Measurements from ENCODE around the gene DTX2. TPM values are rescaled to one million over a fixed set of nuclear protein-coding genes. Genes with fewer than 3 reads are reported as not detected.
"Not testable (repeated sequence)": the region's sequence is repeated elsewhere in the genome, so short reads cannot be mapped to it uniquely, and the experiment has no call there.

Gene DTX2
- 41.2 and 45.8 TPM in 2 replicates for total RNA-seq

DNA sequence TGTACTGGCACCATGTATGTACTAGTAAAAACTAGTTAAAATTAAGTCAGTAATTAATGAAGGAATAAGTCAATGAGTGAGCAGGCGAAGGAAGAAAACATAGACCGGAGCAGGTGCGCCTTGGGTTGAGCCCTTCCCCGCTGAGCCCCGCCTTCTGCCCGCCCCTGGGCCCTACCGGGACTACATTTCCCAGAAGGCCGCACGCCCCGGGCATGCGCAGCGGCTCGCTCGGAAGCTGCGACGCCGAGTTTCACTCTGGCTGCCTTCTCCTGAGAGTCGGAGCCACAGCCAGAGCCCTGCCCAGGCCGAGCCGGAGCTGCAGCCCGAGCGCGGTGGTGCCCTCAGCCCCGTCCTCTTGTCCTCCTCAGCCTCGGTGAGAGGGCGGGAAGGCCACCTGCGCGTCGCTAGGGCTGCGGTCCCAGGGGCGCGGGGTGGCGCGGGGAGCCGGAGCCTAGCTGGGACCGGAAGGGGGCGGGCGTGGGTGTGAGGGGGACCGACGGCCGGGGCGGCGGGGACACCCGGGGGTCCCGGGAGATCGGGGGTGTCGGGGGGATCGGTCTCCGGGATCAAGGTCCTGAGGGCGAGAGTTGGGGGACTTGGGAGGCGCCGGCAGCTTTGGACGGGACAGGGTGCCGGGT is at the start of gene DTX2:
Gene DTX2 (plus strand): TSS at position 246 of the 638 bp plus-strand sequence. CDS start 18,801 bp downstream, outside the sequence.
- H3K36me3 Mint-ChIP-seq (ENCODE audit: low read depth); H3K4me1 Mint-ChIP-seq; H3K9me3 Mint-ChIP-seq; intact Hi-C loops (cut with micrococcal nuclease); H3K27me3 Mint-ChIP-seq; H3K27ac Mint-ChIP-seq; POLR2A ChIA-PET; CTCF ChIA-PET: not testable (repeated sequence)
- H3K4me3 Mint-ChIP-seq: peak within 1 kb of the TSS; percentile 72
- DNase-seq (peak; percentile 62), ATAC-seq (ENCODE audit: low read depth) (peak; percentile 96)

DNA sequence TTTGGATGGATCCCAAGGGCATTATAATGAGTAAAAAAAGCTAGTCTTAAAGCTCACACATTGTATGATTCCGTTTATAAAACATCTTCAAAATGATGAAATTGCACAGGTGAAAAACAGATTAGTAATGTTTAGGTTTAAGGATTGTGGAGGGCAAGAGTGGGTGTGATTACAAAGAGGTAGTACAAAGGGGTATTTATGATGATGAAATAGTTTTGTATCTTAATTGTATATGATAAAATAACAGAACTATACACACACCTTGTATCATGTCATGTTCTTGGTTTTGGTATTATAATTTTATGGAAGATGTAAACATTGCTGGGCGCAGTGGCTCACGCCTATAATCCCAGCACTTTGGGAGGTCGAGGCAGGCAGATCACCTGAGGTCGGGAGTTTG is 49.3 kb upstream of the DTX2 start:
- Mint-ChIP-seq H3K36me3 (ENCODE audit: low read depth) (no peaks in the 10 kb centered on the region), H3K27ac (no peak overlapping the region), H3K9me3 (no peaks in the 10 kb centered on the region), H3K27me3 (no peaks in the 10 kb centered on the region), H3K4me1 (no peaks in the 10 kb centered on the region), H3K4me3 (no peak overlapping the region)
- ATAC-seq (ENCODE audit: low read depth) (no peak), DNase-seq (no peak)
- TF ChIP-seq CTCF (IDR thresholded peaks at IDR 0.05): no peak
- POLR2A ChIA-PET: no interaction called here
- CTCF ChIA-PET: no interaction called here
- intact Hi-C loops (cut with micrococcal nuclease): no loop called here

DNA sequence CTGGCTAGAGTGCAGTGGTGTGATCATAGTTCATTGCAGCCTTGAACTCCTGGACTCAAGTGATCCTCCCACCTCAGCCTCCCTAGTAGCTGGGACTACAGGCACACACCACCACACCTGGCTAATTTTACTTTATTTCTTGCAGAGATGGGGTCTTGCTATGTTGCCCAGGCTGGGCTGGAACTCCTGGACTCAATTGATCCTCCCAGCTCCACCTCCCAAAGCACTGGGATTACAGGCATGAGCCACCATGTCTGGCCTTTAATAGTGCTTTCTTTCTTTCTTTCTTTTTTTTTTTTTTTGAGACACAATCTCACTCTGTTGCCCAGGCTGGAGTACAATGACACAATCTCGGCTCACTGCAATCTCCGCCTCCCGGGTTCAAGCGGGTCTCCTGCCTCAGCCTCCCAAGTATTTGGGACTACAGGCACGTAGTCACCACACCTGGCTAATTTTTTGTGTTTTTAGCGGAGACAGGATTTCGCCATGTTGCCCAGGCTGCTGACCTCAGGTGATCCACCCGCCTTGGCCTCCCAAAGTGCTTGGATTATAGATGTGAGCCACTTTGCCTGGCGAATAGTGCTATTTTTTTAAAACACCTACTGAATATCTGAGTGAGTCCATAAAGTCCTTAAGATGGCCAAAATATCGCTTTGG is 43.7 kb upstream of the DTX2 start:
- CTCF ChIA-PET; H3K27ac Mint-ChIP-seq; H3K4me1 Mint-ChIP-seq; H3K36me3 Mint-ChIP-seq (ENCODE audit: low read depth); H3K4me3 Mint-ChIP-seq; H3K27me3 Mint-ChIP-seq; H3K9me3 Mint-ChIP-seq; ATAC-seq (ENCODE audit: low read depth); POLR2A ChIA-PET; intact Hi-C loops (cut with micrococcal nuclease); DNase-seq: not testable (repeated sequence)

- ATAC-seq (ENCODE audit: low read depth); H3K4me1 Mint-ChIP-seq; H3K9me3 Mint-ChIP-seq; intact Hi-C loops (cut with micrococcal nuclease); POLR2A ChIA-PET; H3K4me3 Mint-ChIP-seq; H3K27ac Mint-ChIP-seq; DNase-seq; CTCF ChIA-PET; H3K36me3 Mint-ChIP-seq (ENCODE audit: low read depth); H3K27me3 Mint-ChIP-seq: not testable (repeated sequence)
These were observed 40.4 kb upstream of the DTX2 start for GRCh38 chr7:76421097-76421496.

GRCh38 chr7:76423666-76424412 is 37.7 kb upstream of the DTX2 start:
- ChIA-PET CTCF (no interaction called here), POLR2A (interaction anchor here (0.6 kb wide), 1 partner anchor 8 kb away, joined by 3 read pairs; no protein-coding TSS in a partner anchor)
- H3K9me3 Mint-ChIP-seq: no peaks in the 10 kb centered on the region
- peaks cover 3% of the 10 kb centered on the region for H3K27me3 Mint-ChIP-seq
- TF ChIP-seq CTCF (IDR thresholded peaks at IDR 0.05): no peak
- H3K4me3 Mint-ChIP-seq: no peak overlapping the region
- DNase-seq: no peak
- no peaks in the 10 kb centered on the region for H3K36me3 Mint-ChIP-seq (ENCODE audit: low read depth)
- no peak overlapping the region for H3K27ac Mint-ChIP-seq
- H3K4me1 Mint-ChIP-seq: peaks cover 3% of the 10 kb centered on the region
- no peak for ATAC-seq (ENCODE audit: low read depth)
- intact Hi-C loops (cut with micrococcal nuclease): no loop called here

DNA sequence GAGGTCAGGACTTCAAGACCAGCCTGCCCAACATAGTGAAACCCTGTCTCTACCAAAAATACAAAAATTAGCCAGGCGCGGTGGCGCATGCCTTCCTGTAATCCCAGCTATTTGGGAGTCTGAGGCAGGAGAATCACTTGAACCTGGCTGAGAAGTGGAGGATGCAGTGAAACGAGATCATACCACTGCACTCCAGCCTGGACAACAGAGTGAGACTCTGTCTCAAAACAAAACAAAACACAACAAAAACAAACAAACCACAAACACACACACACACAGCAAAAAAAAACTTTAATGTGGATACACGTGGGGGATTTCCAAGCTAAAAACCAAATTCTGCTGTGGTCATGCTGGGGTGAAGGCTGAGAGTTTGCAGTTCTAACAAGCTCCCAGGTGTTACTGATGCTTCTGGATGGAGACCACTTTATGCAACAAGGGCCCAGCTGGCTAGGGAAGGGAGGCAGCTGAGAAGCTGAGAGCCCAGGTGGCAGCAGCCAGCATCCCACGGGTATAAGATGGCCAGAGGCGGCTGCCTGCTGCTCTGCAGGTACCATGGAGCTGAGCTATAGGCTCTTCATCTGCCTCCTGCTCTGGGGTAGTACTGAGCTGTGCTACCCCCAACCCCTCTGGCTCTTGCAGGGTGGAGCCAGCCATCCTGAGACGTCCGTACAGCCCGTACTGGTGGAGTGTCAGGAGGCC is 36.9 kb upstream of the DTX2 start, which contains the start of gene ZP3:
Gene ZP3 (plus strand): TSS at position 538 of the 699 bp plus-strand sequence. CDS start 15 bp downstream, at position 553.
- Mint-ChIP-seq H3K4me3 (no peak within 1 kb of the TSS), H3K4me1 (peaks cover 3% of the 10 kb centered on the region)
- POLR2A ChIA-PET: interaction anchor here (0.7 kb wide), 1 partner anchor 688 kb away, joined by 4 read pairs; no protein-coding TSS in a partner anchor

More for the DNA sequence above, 36.9 kb upstream of the DTX2 start, which contains the start of gene ZP3:
- CTCF ChIA-PET: no interaction called here
- Mint-ChIP-seq H3K36me3 (ENCODE audit: low read depth) (no peaks in the 10 kb centered on the region), H3K27me3 (peaks cover 3% of the 10 kb centered on the region), H3K27ac (no peak within 1 kb of the TSS), H3K9me3 (no peaks in the 10 kb centered on the region)
- no peak for DNase-seq
- intact Hi-C loops (cut with micrococcal nuclease): no loop called here
- TF ChIP-seq CTCF (IDR thresholded peaks at IDR 0.05): no peak
- no peak for ATAC-seq (ENCODE audit: low read depth)

All from activated B cell treated with CpG ODN at 0.5 μM for 24 hours (primary cell).